Activated T-helper 1 cell treated with anti-CD3 and anti-CD28 coated beads, Interleukin-12 subunit alpha, Interleukin-12 subunit beta, Interleukin-2, Interleukin-4 antibody, amounts not matched to agents 30 ng/mL and 10 ng/mL and 1 ng/mL, durations not matched to agents 14 hours and 24 hours and 36 hours (primary cell): ENCODE data around the gene GALNT9. TPM values are rescaled to one million over a fixed set of nuclear protein-coding genes. Genes with fewer than 3 reads are reported as not detected.
A peak's percentile ranks its signal among the peaks of the same experiment; 100 is the strongest.

Experiments used
- DNase-seq: peaks from one replicate; pipeline ENCODE4 v3.0.0; 2021; ENCODE audit warnings: low spot score
- H3K27ac Mint-ChIP-seq: one replicate; pipeline ENCODE4 v1.8.0; 2021; ENCODE audit warnings: mild to moderate bottlenecking, mixed read lengths
- H3K27me3 Mint-ChIP-seq: one replicate; pipeline ENCODE4 v1.8.0; 2022; ENCODE audit warnings: mild to moderate bottlenecking, moderate library complexity, mixed read lengths; ENCODE audit not compliant: insufficient read depth
- H3K36me3 Mint-ChIP-seq: one replicate; pipeline ENCODE4 v1.8.0; 2021; ENCODE audit warnings: low read depth, mixed read lengths
- H3K4me1 Mint-ChIP-seq: one replicate; pipeline ENCODE4 v1.8.0; 2021; ENCODE audit warnings: low read depth, mixed read lengths
- H3K4me3 Mint-ChIP-seq: one replicate; pipeline ENCODE4 v1.8.0; 2021; ENCODE audit warnings: mild to moderate bottlenecking, moderate library complexity, mixed read lengths
- H3K9me3 Mint-ChIP-seq: one replicate; pipeline ENCODE4 v1.8.0; 2021; ENCODE audit warnings: mixed read lengths
- intact Hi-C: fragments of 100-400 bp; cut with micrococcal nuclease; formaldehyde crosslinking; loops from one replicate; pipeline ENCODE4 v1.15.1; 2024
- total RNA-seq: library from RNA; stranded (reverse); gene quantifications from 2 replicates; pipeline ENCODE4 v1.2.3, GENCODE V29; 2022

GALNT9 gene
- total RNA-seq, 1 donor from 2014 or later: not detected

DNA sequence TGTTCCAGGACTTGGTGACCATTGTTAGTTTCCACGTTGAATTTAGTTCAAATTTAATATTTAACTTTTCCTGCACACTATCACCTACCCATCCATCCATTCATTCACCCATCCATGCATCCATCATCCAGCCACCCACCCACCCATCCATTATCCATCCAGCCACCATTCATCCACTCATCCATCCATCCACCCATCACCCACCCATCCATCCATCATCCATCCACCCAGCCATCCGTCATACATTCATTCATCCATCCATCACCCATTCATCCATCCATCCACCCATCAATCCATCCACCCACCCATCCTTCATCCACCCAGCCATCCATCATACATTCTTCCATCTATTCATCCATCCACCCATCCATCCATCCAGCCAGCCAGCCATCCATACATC is 163.3 kb downstream of the GALNT9 start:
- H3K27me3 Mint-ChIP-seq: no peaks in the 10 kb centered on the region

DNA sequence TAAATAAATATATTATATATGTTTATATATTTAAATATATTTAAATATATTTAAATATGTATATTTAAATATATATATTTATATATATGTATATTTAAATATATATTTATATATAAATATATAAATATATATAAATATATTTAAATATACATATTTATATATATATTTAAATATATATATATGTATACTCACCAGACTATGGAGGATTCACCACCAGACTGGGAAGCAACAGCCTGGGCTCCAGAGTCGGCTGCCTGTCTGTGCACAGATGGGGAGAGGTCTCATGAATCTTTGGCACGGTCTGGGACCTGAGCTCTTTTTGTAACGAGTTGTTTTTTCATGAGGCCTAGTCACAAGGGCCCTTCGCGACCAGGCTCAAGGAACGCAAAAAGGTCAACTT is 163.8 kb downstream of the GALNT9 start:
- H3K4me1 Mint-ChIP-seq: peaks cover 10% of the 10 kb centered on the region
- intact Hi-C loops: no loop called here
- H3K4me3 Mint-ChIP-seq: no peak overlapping the region
- H3K9me3 Mint-ChIP-seq: no peaks in the 10 kb centered on the region
- no peak overlapping the region for H3K27ac Mint-ChIP-seq
- no peaks in the 10 kb centered on the region for H3K27me3 Mint-ChIP-seq
- no peaks in the 10 kb centered on the region for H3K36me3 Mint-ChIP-seq
- no peak for DNase-seq

More for the DNA sequence above, 163.3 kb downstream of the GALNT9 start:
- intact Hi-C loops: no loop called here
- H3K27ac Mint-ChIP-seq: no peak overlapping the region
- no peaks in the 10 kb centered on the region for H3K36me3 Mint-ChIP-seq
- no peak for DNase-seq
- H3K9me3 Mint-ChIP-seq: no peaks in the 10 kb centered on the region
- peaks cover 10% of the 10 kb centered on the region for H3K4me1 Mint-ChIP-seq
- no peak overlapping the region for H3K4me3 Mint-ChIP-seq

DNA sequence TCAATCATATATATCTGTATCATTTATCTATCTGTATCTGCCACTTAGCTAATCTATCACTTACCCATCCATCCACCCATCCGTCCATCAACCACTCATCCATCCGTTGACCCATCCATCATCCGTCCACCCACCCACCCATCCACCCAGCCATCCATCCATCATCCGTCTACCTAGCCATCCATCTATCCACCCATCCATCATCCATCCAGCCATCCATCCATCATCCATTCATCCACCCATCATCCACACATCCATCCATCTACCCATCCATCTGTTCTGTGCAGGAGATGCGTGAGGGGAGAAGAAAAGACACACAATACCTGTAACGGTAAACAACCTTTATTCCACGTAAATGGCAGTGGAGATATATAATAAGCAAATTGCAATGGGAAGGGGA is 165.0 kb downstream of the GALNT9 start:
- Mint-ChIP-seq H3K4me3 (no peak overlapping the region), H3K9me3 (no peaks in the 10 kb centered on the region), H3K4me1 (peaks cover 10% of the 10 kb centered on the region), H3K27ac (no peak overlapping the region), H3K27me3 (peaks cover 1% of the 10 kb centered on the region), H3K36me3 (peaks cover 2% of the 10 kb centered on the region)
- intact Hi-C loops: no loop called here
- no peak for DNase-seq

DNA sequence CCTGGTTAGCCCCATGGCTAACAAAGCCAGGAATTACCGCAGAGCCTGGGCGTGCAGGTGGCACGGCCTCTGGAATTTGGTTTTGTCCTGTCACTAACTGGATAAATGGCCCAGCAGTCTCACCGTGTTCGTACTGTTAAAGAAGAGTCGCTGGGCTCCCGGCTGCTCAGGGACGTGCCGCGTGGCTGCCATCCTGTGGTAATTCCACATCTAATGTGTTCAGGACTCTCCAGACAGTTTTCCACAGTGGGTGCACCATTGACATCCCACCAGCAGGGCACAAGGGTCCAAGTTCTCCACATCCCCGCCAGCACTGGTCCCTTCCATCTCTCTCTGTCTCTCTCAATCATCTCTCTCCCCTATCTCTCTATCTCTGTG is 165.5 kb downstream of the GALNT9 start:
- Mint-ChIP-seq H3K27ac (no peak overlapping the region), H3K9me3 (no peaks in the 10 kb centered on the region), H3K4me1 (peaks cover 10% of the 10 kb centered on the region), H3K4me3 (no peak overlapping the region), H3K36me3 (peaks cover 2% of the 10 kb centered on the region), H3K27me3 (peaks cover 1% of the 10 kb centered on the region)
- intact Hi-C loops: loop anchor here (2.0 kb wide), 1 partner anchor 25 kb away; no protein-coding TSS in a partner anchor
- DNase-seq: no peak

DNA sequence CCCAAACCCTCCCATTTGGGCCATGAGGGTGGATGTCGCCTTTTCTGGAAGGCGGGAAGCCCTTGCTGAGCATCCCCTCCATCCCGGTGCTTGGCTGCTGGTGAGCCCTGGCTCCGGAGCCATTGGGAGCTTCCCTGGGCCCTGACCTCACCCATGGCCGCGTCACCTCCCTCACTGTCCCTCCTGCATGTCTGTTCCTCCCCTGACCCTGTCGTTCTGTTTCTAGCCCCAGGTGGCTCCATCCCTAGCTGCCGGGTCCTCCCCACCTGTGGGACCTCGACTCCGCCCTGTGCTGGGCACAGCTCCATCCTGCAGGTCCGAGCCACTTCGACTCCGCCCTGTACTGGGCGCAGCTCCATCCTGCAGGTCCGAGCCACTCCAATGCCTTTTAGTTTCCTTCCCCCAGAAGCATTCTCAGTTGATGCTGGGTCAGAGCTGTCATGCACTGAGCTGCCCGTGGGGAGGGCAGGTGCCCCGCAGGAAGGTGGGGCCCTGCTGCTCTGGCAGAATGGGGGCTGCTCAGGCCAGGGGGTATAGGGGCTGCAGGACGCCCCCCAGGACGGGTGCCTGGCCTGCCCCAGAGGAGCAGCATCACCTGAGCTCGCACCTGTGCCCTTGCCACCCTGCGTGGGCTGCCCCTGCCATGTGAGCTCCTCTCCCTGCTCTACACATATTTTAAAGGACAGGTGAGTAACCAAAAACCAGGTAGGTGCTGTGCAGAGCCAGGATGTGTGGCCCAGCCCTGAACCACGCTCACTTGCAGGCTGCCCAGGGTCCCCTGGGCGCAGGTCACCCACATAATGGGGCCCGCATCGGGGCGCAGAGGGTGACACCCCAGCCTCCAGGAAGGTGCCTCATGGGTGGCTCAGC is 166.1 kb downstream of the GALNT9 start:
- no peak for DNase-seq
- intact Hi-C loops: loop anchor here (2.0 kb wide), 1 partner anchor 26 kb away; no protein-coding TSS in a partner anchor
- peaks cover 2% of the 10 kb centered on the region for H3K36me3 Mint-ChIP-seq
- peaks cover 10% of the 10 kb centered on the region for H3K4me1 Mint-ChIP-seq
- peaks cover 1% of the 10 kb centered on the region for H3K27me3 Mint-ChIP-seq
- H3K27ac Mint-ChIP-seq: no peak overlapping the region
- peak overlapping the region; percentile 68 for H3K4me3 Mint-ChIP-seq
- H3K9me3 Mint-ChIP-seq: no peaks in the 10 kb centered on the region

DNA sequence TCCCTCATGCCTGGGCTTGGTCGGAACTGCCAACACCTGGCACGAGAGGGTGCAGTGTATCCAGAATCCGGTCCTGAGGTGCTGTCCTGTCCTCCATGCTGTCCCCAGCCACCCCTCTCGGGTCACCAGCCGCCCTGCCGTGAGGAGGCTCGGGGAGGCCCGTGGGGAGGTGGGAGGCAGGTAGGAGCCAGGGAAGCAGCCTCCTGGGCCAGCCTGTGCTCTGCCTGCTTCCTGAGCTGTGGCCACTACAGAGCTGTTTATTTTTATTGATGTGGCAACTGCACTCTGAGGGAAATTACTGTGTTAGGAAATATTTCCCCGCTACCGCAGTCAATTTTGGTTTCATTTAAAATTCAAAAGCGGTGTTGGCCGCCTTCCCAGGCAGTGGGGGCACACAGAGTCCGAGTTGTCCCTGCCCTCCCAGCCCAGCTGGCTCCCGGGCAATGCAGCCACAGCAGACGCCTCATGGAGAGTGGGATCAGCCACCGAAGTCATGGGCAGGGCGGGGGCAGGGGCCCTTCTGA is 166.8 kb downstream of the GALNT9 start:
- intact Hi-C loops: loop anchor here (2.0 kb wide), 1 partner anchor 26 kb away; no protein-coding TSS in a partner anchor
- H3K9me3 Mint-ChIP-seq: no peaks in the 10 kb centered on the region
- peaks cover 10% of the 10 kb centered on the region for H3K4me1 Mint-ChIP-seq
- no peak for DNase-seq
- H3K36me3 Mint-ChIP-seq: peaks cover 2% of the 10 kb centered on the region
- H3K27me3 Mint-ChIP-seq: peaks cover 1% of the 10 kb centered on the region
- H3K4me3 Mint-ChIP-seq: no peak overlapping the region
- peak overlapping the region; percentile 5 for H3K27ac Mint-ChIP-seq

DNA sequence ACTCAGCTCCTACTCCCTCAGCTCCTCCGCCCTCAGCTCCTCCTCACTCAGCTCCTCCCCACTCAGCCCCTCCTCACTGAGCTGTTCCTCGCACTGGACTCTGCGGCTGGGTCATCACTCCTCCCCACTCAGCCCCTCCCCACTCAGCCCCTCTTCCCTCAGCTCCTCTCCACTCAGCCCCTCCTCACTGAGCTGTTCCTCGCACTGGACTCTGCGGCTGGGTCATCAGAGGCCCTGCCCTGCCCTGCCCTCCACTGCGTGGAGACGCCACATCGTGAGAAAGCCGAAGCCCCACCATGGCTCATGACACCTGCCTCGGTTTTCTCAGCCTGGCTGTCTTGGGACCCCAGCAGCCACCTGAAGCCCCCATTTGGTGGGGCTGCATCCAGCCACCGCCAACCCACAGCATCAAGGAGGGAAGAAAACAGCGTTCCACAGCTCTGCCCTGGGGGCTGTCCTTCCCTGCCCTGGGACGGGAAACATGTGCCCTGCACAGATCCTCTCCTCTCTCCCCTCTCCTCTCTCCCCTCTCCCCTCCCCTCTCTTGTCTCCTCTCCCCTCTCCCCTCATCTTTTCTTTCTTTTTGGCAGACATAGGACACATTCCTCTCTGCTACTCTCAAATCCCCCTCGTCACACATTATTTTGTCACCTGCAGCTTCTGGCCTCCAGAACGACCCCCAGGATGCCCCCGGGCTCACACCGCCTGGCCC is 167.4 kb downstream of the GALNT9 start:
- H3K36me3 Mint-ChIP-seq: peaks cover 2% of the 10 kb centered on the region
- no peaks in the 10 kb centered on the region for H3K9me3 Mint-ChIP-seq
- DNase-seq: no peak
- H3K4me1 Mint-ChIP-seq: peaks cover 10% of the 10 kb centered on the region
- peaks cover 1% of the 10 kb centered on the region for H3K27me3 Mint-ChIP-seq
- intact Hi-C loops: loop anchor here (2.0 kb wide), 1 partner anchor 27 kb away; no protein-coding TSS in a partner anchor
- no peak overlapping the region for H3K4me3 Mint-ChIP-seq
- peak overlapping the region; percentile 5 for H3K27ac Mint-ChIP-seq

DNA sequence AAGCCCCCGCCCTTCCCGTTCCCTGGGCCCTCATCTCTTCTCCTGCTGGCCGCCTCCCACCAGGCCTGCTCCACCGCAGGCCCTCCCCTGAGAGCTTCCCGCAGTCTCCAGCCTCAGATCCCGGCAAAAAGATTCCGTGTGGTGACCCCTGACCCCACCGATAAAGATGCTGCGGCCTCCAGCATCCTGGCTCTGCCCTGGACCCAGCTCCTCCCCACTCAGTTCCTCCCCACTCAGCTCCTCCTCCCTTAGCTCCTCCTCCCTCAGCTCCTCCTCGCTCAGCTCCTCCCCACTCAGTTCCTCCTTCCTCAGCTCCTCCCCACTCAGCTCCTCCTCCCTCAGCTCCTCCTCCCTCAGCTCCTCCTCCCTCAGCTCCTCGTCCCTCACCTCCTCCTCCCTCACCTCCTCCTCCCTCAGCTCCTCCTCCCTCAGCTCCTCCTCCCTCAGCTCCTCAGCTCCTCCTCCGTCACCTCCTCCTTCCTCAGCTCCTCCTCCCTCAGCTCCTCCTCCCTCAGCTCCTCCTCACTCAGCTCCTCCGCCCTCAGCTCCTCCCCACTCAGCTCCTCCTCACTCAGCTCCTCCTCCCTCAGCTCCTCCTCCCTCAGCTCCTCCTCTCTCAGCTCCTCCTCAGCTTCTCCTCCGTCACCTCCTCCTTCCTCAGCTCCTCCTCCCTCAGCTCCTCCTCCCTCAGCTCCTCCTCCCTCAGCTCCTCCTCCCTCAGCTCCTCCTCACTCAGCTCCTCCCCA is 168.2 kb downstream of the GALNT9 start:
- peaks cover 1% of the 10 kb centered on the region for H3K27me3 Mint-ChIP-seq
- H3K27ac Mint-ChIP-seq: no peak overlapping the region
- no peak overlapping the region for H3K4me3 Mint-ChIP-seq
- H3K36me3 Mint-ChIP-seq: peaks cover 2% of the 10 kb centered on the region
- no peaks in the 10 kb centered on the region for H3K9me3 Mint-ChIP-seq
- no peak for DNase-seq
- intact Hi-C loops: no loop called here
- peaks cover 10% of the 10 kb centered on the region for H3K4me1 Mint-ChIP-seq

DNA sequence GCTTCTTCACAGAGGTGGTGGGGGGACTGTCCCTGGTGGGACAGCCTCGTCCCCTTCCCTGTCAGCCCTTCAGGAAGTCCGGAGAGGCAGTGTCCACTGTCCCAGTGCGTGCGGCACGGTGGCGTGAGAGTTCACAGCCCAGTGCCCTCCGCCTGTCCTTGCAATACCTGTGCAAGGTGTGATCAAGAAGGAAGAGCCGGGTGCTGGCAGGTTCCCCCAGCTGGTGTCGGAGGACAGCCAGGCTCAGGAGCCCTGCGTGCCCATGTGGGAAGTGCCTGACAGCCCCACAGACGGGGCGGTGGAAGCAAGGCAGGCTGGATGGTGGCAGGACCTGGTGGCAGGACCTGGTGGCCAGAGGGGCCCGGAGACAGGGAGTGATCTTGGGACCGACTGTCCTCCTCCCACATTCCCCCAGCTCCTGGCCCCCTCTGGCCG is 168.8 kb downstream of the GALNT9 start:
- H3K27me3 Mint-ChIP-seq: peaks cover 1% of the 10 kb centered on the region
- intact Hi-C loops: no loop called here
- no peak for DNase-seq
- no peaks in the 10 kb centered on the region for H3K9me3 Mint-ChIP-seq
- H3K36me3 Mint-ChIP-seq: peaks cover 2% of the 10 kb centered on the region
- peaks cover 10% of the 10 kb centered on the region for H3K4me1 Mint-ChIP-seq
- no peak overlapping the region for H3K4me3 Mint-ChIP-seq
- H3K27ac Mint-ChIP-seq: no peak overlapping the region

DNA sequence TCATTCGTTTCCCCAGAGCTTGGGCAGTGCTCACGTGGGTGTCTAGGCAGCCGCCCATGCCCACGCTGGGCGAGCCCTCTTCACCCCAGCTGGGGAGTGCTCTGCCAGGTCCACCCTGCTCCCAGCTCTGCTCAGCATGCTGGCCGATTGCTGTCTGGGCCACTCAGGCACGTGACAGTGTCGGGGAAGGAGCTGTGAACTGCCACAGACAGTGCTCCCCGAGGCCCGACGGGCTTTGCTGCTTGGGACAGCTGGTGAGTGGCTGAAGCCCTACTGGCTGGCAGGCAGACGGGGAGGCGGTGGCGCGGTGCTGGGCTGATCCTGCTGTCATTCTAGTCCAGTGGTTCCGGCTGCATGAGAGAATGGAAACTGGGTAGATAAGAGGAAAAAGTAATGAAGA is 169.4 kb downstream of the GALNT9 start:
- no peak for DNase-seq
- H3K9me3 Mint-ChIP-seq: no peaks in the 10 kb centered on the region
- H3K4me1 Mint-ChIP-seq: peaks cover 10% of the 10 kb centered on the region
- intact Hi-C loops: no loop called here
- peaks cover 1% of the 10 kb centered on the region for H3K27me3 Mint-ChIP-seq
- H3K4me3 Mint-ChIP-seq: no peak overlapping the region
- no peak overlapping the region for H3K27ac Mint-ChIP-seq
- peaks cover 2% of the 10 kb centered on the region for H3K36me3 Mint-ChIP-seq

DNA sequence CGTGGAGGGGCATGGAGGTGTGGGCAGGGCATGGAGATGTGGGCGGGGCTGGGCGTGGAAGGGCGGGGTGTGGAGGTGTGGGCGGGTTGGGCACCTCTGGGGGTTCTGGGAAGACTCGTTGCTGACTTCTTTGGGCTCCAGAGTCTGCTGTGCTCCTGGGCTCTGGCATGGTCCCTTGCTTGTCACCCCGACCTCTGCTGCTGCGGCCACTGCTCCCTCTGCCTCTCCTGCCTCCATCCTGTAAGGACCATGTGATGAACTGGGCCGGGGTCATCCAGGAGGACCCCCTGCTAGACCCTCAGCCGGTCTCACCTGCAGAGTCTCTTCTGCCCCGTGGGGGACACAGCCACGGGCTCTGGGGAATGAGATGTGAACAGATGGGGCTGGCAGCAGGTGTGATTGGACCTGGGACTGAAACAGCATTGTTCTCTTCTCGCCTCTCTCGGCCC is 169.8 kb downstream of the GALNT9 start:
- Mint-ChIP-seq H3K4me3 (no peak overlapping the region), H3K4me1 (peaks cover 10% of the 10 kb centered on the region)

DNA sequence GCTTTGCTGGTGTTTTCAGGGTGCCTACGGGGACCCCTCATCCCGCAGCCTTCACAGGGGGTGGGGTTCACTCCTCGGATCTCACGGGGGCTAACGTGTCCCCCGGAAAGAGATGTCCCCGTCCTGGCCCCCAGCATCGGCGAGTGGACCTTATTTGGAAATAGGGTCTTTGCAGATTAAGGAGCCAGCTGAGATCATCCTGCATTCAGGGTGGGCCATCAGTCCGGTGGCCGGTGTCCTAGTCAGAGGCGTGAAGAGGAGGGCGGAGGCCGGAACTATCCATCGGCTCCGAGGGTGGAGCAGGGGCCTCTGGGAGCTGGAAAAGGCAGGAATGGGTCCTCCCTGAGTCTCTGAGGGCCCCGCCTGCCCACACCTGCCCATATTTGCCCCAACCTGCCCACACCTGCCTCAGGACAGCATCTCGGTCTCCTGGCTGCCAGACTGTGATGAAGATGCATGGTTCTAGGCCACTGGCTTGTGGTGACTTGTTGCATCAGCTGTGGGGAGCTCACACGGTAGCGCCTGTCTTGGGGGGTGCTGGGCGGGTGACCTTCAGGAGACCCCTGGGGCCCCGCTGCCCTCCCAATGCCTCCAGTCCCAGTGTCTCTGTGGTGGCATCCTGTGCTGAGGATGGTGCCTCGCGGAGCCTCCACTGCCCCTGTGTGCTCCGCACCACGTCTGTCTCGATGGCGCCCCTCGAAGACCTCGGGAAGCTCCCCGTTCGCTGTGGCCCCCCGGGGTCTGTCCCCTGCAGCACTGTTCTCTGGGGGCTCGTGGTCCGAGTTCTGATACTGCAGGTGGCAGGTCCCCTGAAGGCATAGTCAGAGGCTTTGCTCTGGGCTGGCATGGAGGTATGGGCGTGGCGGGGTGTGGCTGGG is 170.5 kb downstream of the GALNT9 start:
- intact Hi-C loops: no loop called here
- no peak overlapping the region for H3K27ac Mint-ChIP-seq
- peaks cover 1% of the 10 kb centered on the region for H3K27me3 Mint-ChIP-seq
- H3K36me3 Mint-ChIP-seq: peaks cover 2% of the 10 kb centered on the region
- peaks cover 5% of the 10 kb centered on the region for H3K4me1 Mint-ChIP-seq
- no peak overlapping the region for H3K4me3 Mint-ChIP-seq
- no peaks in the 10 kb centered on the region for H3K9me3 Mint-ChIP-seq
- DNase-seq: no peak

More for the DNA sequence above, 169.8 kb downstream of the GALNT9 start:
- DNase-seq: no peak
- intact Hi-C loops: no loop called here
- Mint-ChIP-seq H3K36me3 (peaks cover 2% of the 10 kb centered on the region), H3K9me3 (no peaks in the 10 kb centered on the region), H3K27me3 (peaks cover 1% of the 10 kb centered on the region), H3K27ac (no peak overlapping the region)
